Stomach smooth muscle (tissue), 2 donors: ENCODE results near the gene ARL2.
"Not testable (repeated sequence)": the region's sequence is repeated elsewhere in the genome, so short reads cannot be mapped to it uniquely, and the experiment has no call there.

Source experiments
- H3K27ac ChIP-seq: one replicate; pipeline ENCODE4 v1.7.0; 2013; ENCODE audit warnings: mild to moderate bottlenecking, low read length, inconsistent platforms
- H3K27me3 ChIP-seq, 2 donors: one replicate each; pipeline ENCODE4 v1.7.0; 2013; ENCODE audit warnings: low read length in 2 of 2; ENCODE audit not compliant: insufficient read depth in 2 of 2, control insufficient read depth in 1 of 2
- H3K36me3 ChIP-seq, 2 donors: one replicate each; pipeline ENCODE4 v1.7.0; 2013; ENCODE audit warnings: low read length in 2 of 2; ENCODE audit not compliant: control insufficient read depth in 2 of 2, insufficient read depth in 2 of 2
- H3K4me1 ChIP-seq: one replicate; pipeline ENCODE4 v1.7.0; 2013; ENCODE audit warnings: low read length; ENCODE audit not compliant: control insufficient read depth, insufficient read depth
- H3K4me3 ChIP-seq, 2 donors: one replicate each; pipeline ENCODE4 v1.7.0; 2013; ENCODE audit warnings: low read length in 2 of 2
- H3K9ac ChIP-seq, 2 donors: one replicate each; pipeline ENCODE4 v1.7.0; 2013; ENCODE audit warnings: low read length in 2 of 2, mild to moderate bottlenecking in 1 of 2
- H3K9me3 ChIP-seq, 2 donors: one replicate each; pipeline ENCODE4 v1.7.0; 2013; ENCODE audit warnings: low read length in 2 of 2; ENCODE audit not compliant: control insufficient read depth in 2 of 2
- donor health status: healthy.
- donor health status: Pancreatic carcinoma.

Gene ARL2

DNA sequence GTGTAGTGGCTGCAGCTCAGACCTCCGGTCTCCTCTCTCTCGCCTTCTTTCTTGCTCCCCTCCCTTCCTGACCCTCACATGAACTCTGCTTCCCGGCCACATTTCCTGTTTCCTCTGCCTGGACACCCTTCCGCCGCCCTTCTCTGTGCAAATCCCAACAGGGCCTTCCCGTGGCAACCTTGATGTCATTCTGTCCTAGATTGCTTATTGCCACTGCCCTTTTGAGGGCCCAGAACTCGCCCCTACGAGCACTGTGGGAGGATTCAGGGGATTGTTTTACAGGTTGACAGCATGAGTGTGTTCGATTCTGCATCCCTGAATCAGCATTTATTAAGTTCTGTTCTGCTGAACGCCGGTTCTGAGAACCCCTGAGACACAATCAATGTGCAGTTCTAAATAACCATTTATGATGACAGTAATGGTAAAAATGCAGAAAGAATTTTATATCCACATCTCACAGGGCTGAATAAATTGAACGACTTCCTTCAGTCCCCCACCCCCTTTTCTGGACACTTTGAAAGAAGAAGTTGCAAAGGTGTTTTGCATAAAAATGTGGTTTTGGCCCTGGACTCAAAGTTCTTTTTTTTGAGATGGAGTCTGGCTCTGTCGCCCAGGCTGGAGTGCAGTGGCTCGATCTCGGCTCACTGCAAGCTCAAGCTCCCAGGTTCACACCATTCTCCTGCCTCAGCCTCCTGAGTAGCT lies 23.6 kb upstream of the ARL2 start:
- Histone ChIP-seq H3K4me3 (peak overlapping the region in 1 of 2 donors; percentile 57), H3K36me3 (no peaks in the 10 kb centered on the region), H3K9me3 (no peaks in the 10 kb centered on the region), H3K4me1 (peaks cover 10% of the 10 kb centered on the region), H3K27ac (no peak overlapping the region), H3K9ac (no peak overlapping the region), H3K27me3 (no peaks in the 10 kb centered on the region)

DNA sequence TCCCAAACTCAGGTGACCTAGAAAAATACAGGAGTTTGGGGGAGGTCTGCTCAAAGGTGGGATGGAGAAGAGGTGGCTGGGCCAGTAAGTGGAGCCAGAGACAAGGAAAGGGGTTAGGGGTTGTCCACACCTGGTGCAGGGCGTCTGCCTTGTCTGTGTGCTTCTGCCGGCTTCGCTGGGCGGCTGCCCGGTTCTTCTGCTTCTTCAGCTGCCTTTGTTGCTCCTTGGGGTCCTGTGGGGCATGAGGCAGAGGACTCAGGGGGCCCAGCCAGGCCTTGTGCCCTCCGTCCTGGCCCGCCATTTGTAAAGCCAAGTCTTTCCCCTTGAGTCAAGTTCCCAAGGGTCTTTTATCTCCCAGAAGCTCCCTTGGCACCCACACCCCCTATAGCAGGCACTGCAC lies 19.6 kb upstream of the ARL2 start:
- Histone ChIP-seq H3K4me3 (no peak overlapping the region), H3K36me3 (no peaks in the 10 kb centered on the region), H3K9me3 (no peaks in the 10 kb centered on the region), H3K9ac (no peak overlapping the region), H3K27me3 (no peaks in the 10 kb centered on the region), H3K4me1 (peaks cover 21% of the 10 kb centered on the region), H3K27ac (no peak overlapping the region)

DNA sequence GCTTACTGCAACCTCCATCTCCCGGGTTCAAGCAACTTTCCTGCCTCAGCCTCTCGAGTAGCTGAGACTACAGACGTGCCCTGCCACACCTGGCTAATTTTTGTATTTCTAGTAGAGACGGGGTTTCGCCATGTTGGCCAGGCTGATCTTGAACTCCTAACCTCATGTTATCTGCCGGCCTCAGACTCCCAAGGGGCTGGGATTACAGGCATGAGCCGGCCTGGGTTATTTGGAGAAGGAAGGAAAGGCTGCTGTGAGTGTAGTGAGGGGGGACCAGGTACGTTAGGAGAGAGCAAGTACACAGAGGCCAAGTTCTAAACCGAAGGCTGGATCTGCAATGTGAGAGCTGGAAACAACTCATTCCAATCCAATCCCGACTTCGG lies 17.6 kb upstream of the ARL2 start:
- Histone ChIP-seq H3K9ac (peak overlapping the region; percentile 81 to 87), H3K27me3 (no peaks in the 10 kb centered on the region), H3K27ac (peak overlapping the region; percentile 46), H3K9me3 (no peaks in the 10 kb centered on the region), H3K36me3 (no peaks in the 10 kb centered on the region), H3K4me3 (peak overlapping the region; percentile 79 to 81), H3K4me1 (peaks cover 13% of the 10 kb centered on the region)

DNA sequence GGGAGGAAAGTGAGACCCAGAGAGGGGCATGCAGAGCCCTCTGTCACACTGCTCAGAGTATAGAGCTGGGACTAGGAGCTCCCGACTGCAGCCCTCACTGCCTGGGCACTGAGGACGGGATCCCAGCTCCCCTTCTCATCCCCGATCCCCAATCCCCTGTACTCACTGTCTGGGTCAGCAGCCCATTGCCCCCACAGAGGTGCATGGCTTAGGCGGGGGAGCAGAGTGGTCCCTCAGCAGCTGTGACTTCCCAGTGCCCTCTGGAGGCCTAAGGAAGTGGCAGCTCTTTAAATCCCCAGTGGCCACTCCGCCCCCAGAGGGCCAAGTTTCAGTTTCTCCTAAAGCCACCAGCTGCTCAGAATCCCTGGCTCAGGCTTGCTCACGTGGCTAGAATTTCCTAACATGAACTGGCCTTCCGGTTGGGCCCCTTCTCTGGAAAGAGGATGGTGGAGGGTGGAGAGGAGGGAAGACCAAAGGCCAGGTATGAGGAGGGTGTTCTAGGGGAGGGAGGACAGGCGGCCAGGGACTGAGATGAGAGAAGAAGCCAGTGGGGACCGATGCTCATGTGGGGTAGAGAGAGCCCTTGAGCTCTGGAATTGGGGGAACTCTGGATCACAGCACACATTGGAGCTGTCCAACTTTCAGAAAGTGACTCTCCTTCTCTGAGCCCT lies 17.1 kb upstream of the ARL2 start, which contains the start of gene BATF2:
BATF2 (minus strand) TSS at position 262 of the 671 bp plus-strand sequence; CDS start at position 205, 57 bp downstream.
- Histone ChIP-seq H3K9ac (peak within 1 kb of the TSS; percentile 81 to 87), H3K27ac (peak within 1 kb of the TSS; percentile 46), H3K9me3 (no peaks in the 10 kb centered on the region), H3K36me3 (no peaks in the 10 kb centered on the region), H3K4me1 (peaks cover 13% of the 10 kb centered on the region), H3K4me3 (peak within 1 kb of the TSS; percentile 79 to 81), H3K27me3 (no peaks in the 10 kb centered on the region)

DNA sequence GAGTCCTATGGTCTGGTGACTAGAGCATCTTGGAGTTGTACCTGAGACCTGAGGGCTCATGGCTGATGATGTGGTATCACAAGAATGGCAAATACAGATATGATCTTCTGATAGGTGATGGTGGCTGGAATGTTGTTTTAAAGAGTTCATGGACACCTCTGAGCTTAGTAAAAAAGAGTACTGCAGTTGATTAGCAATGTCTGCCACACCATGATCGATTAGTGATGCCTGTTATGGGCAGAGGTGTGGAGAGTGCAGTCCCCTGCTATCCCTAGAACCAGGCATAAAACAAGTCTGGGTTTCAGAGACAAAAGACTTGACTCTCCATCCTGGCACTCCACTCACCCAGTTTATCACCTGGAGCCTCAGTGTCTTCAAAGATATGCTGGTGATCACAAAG lies 15.8 kb upstream of the ARL2 start:
- no peak overlapping the region for H3K9ac ChIP-seq
- no peak overlapping the region for H3K27ac ChIP-seq

DNA sequence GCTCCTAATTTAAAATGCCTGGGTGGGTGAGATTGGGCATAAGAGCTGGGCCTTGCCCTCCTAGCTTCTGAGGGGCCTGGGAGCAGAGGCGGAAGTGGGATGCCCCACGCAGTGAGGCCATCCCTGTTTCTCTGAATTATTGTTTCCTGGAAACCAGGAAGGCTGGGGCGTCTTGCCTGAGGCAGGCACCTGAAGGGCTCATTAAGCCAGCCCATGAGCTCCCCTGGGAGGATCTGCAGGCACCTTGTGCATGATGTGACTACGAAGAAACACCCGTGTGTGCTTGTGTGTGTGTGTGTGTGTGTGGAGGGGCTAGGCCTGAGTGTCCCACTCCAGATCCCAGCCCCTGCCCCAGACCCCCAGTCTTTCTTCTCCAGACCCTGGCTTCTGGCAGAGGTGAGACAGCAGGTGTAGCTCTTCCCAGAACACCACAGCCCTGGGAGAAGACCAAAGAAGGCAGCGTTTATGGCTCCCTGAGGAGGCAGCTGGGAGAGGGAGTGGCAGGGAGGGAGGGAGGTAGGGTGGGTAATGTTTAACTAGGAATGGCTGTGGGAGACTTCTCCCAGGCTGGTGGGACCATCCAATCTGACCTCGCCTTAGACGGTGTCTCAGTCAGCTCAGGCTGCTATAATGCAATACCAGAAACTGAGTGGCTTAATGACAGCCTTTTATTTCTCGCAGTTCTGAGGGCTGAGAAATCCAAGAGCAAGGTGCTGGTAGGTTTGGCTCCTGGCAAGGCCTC lies 15.1 kb upstream of the ARL2 start:
- Histone ChIP-seq H3K36me3 (no peaks in the 10 kb centered on the region), H3K9ac (no peak overlapping the region), H3K27ac (no peak overlapping the region), H3K9me3 (no peaks in the 10 kb centered on the region), H3K27me3 (no peaks in the 10 kb centered on the region), H3K4me3 (no peak overlapping the region), H3K4me1 (peaks cover 13% of the 10 kb centered on the region)

More for the DNA sequence above, 15.8 kb upstream of the ARL2 start:
- Histone ChIP-seq H3K4me1 (peaks cover 13% of the 10 kb centered on the region), H3K4me3 (no peak overlapping the region), H3K9me3 (no peaks in the 10 kb centered on the region), H3K36me3 (no peaks in the 10 kb centered on the region), H3K27me3 (no peaks in the 10 kb centered on the region)

DNA sequence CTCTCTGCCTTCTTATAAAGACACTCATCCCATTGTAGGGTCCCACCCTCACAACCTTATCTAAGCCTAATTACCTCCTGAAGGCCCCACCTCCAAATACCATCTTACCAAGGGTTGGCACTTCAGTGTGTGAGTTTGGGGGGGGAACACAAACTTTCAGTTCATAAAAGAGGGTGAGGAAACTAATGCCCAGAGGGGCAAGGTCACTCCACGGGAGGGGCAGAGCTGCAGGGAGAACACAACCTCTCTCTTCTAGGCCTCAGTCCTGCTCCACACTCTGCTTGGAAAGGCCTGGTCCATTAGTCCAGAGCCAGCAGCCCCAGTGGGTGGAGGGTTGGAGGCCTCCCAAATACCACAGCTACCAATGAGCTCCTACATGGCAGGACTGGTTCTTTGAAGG lies 14.5 kb upstream of the ARL2 start:
- H3K4me1 ChIP-seq, result peaks cover 13% of the 10 kb centered on the region
- H3K4me3 ChIP-seq, result no peak overlapping the region
- no peaks in the 10 kb centered on the region for H3K27me3 ChIP-seq
- no peaks in the 10 kb centered on the region for H3K9me3 ChIP-seq
- H3K36me3 ChIP-seq, result no peaks in the 10 kb centered on the region
- no peak overlapping the region for H3K27ac ChIP-seq
- no peak overlapping the region for H3K9ac ChIP-seq

DNA sequence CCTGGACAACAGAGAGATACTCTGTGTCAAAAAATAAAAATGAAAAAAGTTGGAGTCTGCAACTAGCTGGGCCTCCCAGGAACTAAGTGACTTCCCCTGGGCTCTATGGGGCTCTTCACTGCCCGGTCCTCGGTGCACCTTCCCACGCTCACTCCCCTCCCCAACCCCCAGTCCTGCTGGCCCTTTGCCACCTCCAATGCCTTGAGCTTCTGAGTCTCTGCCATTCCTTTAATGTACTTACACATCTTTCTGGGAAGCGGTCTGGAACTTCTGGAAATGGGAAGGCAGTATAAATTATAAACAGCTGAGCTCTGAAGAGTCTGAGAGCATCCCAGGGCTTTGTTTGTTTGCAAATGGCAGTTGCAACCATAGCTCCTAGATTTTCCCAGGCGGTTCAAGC lies 11.3 kb upstream of the ARL2 start:
- Histone ChIP-seq H3K9me3 (no peaks in the 10 kb centered on the region), H3K36me3 (no peaks in the 10 kb centered on the region), H3K4me1 (no peaks in the 10 kb centered on the region), H3K27me3 (no peaks in the 10 kb centered on the region), H3K27ac (no peak overlapping the region), H3K4me3 (no peak overlapping the region), H3K9ac (no peak overlapping the region)

DNA sequence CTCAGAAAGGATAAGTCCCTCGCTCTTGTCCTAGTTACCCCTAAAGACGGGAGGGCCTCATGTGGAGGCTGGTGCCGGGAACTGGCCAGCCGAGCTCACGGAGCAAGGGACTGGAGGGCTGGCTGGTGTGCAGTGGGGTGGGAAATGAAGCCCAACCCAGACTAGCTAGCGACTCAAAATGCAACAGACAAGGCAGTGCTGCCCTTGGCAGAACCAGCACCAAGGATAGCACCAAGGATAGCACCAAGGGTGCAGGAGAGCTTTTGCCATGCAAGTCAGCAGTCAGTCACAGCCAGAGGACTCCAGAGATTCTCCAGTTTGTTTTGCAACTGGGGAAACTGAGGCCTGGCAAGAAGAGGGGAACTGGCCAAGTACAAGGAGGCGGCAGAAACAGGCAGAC lies 10.7 kb upstream of the ARL2 start:
- Histone ChIP-seq H3K4me1 (no peaks in the 10 kb centered on the region), H3K9me3 (no peaks in the 10 kb centered on the region), H3K27me3 (no peaks in the 10 kb centered on the region), H3K27ac (no peak overlapping the region), H3K4me3 (no peak overlapping the region), H3K36me3 (no peaks in the 10 kb centered on the region), H3K9ac (no peak overlapping the region)

DNA sequence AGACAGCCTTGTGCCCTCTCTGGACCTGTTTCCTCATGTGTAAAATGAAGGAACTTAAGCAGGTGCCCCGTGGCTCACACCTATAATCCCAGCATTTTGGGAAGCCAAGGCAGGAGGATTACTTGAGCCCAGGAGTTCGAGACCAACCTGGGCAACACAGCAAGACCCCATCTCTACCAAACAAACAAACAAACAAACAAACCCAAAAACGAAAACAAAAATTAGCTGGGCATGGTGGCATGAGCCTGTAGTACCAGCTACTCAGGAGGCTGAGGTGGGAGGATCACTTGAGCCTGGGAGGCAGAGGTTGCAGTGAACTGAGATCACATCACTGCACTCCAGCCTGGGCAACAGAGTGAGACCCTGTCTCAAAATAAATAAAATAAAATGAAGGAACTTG lies 10.0 kb upstream of the ARL2 start:
- H3K4me3 ChIP-seq, H3K4me1 ChIP-seq, H3K36me3 ChIP-seq, H3K9ac ChIP-seq, H3K27me3 ChIP-seq, H3K9me3 ChIP-seq, H3K27ac ChIP-seq: not testable (repeated sequence)
